AG10803 (cell line): ENCODE measurements around the gene CRYZL1.
A peak's percentile ranks its signal among the peaks of the same experiment; 100 is the strongest.

ENCODE experiments used
- DNase-seq: peaks from one replicate; pipeline ENCODE4 v3.0.0; 2010; ENCODE audit warnings: low read depth
- H3K4me3 ChIP-seq: 2 replicates; pipeline ENCODE4 v1.5.1; 2011; ENCODE audit warnings: mild to moderate bottlenecking, low read length, control low read depth
- TF ChIP-seq, protein P1 (sequence below): conservative IDR thresholded peaks from 2 replicates; pipeline ENCODE4 v1.5.1; 2011; ENCODE audit warnings: mild to moderate bottlenecking, low read length, control low read depth, inconsistent platforms

Gene CRYZL1

DNA sequence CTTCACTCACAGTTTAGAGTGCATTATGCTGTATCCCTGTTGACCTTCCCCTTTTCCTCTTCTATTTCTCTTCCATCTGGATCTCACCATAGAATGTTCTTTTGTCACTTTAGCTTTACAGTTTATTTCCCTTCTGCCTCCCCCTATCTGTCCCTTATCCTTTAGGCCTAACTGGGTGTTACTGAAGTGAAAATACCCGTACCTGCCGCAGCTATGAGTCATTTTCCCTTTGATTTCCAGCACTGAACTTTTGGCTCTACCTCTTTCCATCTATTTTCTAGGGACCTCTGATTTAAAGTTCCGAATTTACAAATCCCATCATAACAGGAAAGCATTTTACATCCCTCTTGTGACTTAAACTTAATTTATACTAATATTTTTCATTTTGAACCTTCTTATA, 20.5 kb upstream of the CRYZL1 start:
- no peak overlapping the region for H3K4me3 ChIP-seq
- TF ChIP-seq, protein P1, sequence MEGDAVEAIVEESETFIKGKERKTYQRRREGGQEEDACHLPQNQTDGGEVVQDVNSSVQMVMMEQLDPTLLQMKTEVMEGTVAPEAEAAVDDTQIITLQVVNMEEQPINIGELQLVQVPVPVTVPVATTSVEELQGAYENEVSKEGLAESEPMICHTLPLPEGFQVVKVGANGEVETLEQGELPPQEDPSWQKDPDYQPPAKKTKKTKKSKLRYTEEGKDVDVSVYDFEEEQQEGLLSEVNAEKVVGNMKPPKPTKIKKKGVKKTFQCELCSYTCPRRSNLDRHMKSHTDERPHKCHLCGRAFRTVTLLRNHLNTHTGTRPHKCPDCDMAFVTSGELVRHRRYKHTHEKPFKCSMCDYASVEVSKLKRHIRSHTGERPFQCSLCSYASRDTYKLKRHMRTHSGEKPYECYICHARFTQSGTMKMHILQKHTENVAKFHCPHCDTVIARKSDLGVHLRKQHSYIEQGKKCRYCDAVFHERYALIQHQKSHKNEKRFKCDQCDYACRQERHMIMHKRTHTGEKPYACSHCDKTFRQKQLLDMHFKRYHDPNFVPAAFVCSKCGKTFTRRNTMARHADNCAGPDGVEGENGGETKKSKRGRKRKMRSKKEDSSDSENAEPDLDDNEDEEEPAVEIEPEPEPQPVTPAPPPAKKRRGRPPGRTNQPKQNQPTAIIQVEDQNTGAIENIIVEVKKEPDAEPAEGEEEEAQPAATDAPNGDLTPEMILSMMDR = no peak
- DNase-seq = no peak

DNA sequence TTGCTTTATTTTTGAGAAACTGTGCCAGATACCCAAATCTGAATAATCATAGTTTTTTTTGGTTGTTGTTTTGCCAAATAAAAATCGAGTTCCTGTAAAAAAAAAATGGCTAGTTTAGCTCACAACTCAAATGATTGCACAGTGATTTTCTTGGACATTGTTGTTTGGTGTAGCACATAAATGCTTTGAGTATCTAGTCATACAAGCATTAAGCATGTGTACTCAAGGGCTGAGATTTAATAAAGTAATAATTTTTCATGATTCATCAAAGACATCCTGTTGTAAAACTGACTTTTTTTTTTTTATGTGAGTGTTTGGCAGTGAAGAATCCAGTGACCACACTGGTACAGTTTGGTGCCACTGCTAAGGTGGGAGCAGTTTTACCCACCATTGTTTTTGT, 19.6 kb upstream of the CRYZL1 start:
- no peak overlapping the region for H3K4me3 ChIP-seq
- TF ChIP-seq, protein P1 = no peak
- DNase-seq = peak; percentile 29

DNA sequence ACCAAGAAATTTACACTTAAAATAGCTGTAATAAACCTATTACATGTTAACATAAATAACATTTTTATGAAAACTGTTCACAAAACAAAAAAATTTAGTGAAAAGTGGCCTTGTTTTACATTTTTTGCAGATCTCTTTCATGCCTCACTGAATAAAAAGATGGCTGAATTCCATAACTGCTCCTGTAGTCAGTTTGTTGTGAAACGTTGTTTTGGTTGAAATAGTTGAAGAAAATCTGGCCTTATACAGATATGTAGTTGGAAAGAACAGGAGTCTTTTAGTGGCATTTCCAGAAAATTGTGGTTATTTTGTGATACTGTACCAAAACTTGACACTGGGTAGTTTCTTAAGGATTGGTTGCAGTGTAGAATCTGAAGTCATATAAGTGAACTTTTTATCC, 18.9 kb upstream of the CRYZL1 start:
- peak; percentile 69 for DNase-seq
- no peak overlapping the region for H3K4me3 ChIP-seq
- TF ChIP-seq, protein P1 = no peak

DNA sequence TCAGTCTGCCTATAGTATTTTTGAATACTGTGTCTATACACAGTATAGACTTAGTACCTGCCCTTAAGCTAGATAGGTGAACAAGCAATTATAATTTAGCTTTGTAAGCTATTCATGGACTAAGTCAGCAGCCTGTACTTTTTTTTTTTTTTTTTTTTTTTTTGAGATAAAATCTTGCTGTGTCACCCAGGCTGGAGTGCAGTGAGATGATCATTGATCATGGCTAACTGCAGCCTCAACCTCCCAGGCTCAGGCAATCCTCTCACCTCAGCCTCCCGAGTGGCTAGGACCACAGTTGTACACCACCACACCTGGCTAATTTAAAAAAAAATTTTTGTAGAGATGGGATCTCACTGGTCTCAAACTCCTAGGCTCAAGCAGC, 18.0 kb upstream of the CRYZL1 start:
- TF ChIP-seq, protein P1 = no peak
- DNase-seq = no peak

DNA sequence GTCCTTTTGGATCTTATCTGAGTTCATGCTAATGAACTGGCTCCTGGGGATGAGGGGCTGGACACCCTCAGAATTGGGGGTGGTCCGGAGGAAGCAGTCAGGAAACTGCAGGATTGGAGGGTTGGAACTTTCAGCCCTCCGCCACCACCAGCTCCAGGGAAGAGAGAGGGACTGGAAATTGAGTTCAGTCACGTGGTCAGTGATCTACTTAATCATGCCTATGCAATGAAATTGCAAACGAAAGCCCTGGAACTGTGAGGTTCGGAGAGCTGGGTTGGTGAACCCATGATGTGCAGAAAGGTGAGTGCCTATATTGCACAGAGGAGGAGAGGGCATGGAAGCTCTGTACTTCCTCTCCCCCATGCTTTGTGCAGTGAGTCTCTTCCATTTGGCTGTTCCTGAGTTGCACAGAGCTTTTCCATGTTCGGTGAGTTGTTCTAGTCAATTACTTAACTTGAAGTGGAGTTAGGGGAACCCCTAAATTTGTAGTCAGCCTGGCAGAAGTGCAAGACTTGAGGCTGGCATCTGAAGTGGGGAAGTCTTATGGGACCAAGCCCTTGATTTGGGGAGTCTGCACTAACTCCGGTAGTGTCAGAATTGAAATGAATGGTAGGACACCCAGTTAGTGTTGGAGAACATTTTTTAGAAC, 17.5 kb upstream of the CRYZL1 start:
- TF ChIP-seq, protein P1 = no peak
- no peak overlapping the region for H3K4me3 ChIP-seq
- DNase-seq = no peak

More for the DNA sequence above, 18.0 kb upstream of the CRYZL1 start:
- no peak overlapping the region for H3K4me3 ChIP-seq

DNA sequence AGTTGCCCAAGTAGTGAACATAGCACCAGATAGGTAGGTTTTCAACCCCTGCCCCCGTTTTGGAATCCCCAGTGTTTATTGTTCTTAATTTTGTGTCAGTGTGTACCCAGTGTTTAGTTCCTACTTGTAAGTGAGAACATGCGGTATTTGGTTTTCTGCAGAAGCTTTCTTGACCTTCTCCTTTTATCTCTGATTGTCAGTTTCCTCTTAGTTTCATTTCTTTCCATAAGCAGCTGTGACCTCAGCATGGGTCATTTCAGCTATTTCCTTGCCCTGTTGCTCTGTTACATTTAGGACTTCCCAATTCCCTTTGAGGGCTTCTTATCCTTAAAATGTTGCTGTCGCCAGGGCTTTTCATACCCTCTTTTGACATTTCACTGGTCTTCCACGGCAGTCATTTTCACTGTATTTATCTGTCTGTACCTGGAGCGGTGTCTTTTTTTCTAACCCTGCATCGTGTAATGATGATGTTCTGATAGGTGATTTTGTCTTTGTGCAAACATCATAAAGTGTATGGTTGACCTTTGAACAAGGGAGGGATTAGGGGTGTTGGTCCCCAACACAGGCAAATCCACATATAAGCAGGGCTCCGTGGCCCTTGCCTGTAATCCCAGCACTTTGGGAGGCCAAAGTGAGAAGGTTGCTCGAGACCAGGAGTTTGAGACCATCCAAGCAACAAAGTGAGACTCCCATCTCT, 15.7 kb upstream of the CRYZL1 start:
- H3K4me3 ChIP-seq = no peak overlapping the region
- TF ChIP-seq, protein P1 = no peak
- DNase-seq = no peak

DNA sequence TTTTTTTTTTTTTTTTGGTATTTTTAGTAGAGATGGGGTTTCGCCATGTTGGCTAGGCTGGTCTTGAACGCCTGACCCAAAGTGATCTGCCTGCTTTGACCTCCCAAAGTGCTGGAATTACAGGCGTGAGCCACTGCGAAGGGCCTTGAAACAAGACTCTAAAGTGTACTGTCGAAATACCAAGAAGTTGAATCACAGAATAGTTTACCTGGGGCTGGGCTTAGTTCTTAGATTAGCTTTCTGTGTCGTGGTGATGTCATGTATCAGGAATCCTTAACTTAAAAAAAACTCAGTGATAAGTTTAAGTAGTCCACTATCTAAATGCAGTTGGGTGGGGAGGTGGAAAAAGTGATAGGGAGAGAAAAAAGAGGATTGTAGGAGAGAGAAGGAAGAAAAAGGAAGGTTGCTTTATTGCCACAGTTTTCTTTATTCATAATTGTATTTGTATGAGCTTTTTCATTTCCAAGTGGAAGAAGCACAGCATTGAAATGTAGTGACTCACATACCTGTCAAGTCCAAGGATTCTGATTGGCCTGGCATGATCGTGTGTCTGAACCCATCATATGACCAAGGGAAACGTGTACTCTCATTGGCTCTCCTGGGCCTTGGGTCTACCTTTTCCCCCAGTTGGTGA, 14.2 kb upstream of the CRYZL1 start:
- no peak overlapping the region for H3K4me3 ChIP-seq
- DNase-seq = peak; percentile 55
- TF ChIP-seq, protein P1 = no peak
